Stimulated activated memory B cell treated with anti-CD40 and anti-IgM and Interleukin-4, amounts not matched to agents 10 μg/mL and 1 μg/mL and 100 μg/mL, for 72 hours (primary cell): ENCODE measurements around the gene OR51B6.

Experiments used
- ATAC-seq: fragments of 150-1000 bp; cut with Tn5 transposase; 2 replicates; pipeline ENCODE4 v1.10.0; 2021
- H3K27ac Mint-ChIP-seq: one replicate; pipeline ENCODE4 v1.8.0; 2022; ENCODE audit warnings: mild to moderate bottlenecking, mixed read lengths
- H3K27me3 Mint-ChIP-seq: one replicate; pipeline ENCODE4 v1.8.0; 2022; ENCODE audit warnings: mixed read lengths
- H3K36me3 Mint-ChIP-seq: one replicate; pipeline ENCODE4 v1.8.0; 2022; ENCODE audit warnings: mixed read lengths
- H3K4me1 Mint-ChIP-seq: one replicate; pipeline ENCODE4 v1.8.0; 2022; ENCODE audit warnings: mixed read lengths
- H3K4me3 Mint-ChIP-seq: one replicate; pipeline ENCODE4 v1.8.0; 2022; ENCODE audit warnings: mild to moderate bottlenecking, moderate library complexity, mixed read lengths
- H3K9me3 Mint-ChIP-seq: one replicate; pipeline ENCODE4 v1.8.0; 2022; ENCODE audit warnings: mixed read lengths

The OR51B6 gene

GRCh38 chr11:5390210-5390609, 38.9 kb downstream of the OR51B6 start:
- Mint-ChIP-seq H3K4me3 (no peak overlapping the region), H3K36me3 (no peaks in the 10 kb centered on the region), H3K27ac (no peak overlapping the region), H3K27me3 (peaks cover 10% of the 10 kb centered on the region), H3K4me1 (no peaks in the 10 kb centered on the region), H3K9me3 (no peaks in the 10 kb centered on the region)
- ATAC-seq, result no peak

GRCh38 chr11:5394091-5394490, 42.8 kb downstream of the OR51B6 start:
- no peak overlapping the region for H3K4me3 Mint-ChIP-seq
- peaks cover 10% of the 10 kb centered on the region for H3K27me3 Mint-ChIP-seq
- H3K27ac Mint-ChIP-seq, result no peak overlapping the region
- no peaks in the 10 kb centered on the region for H3K36me3 Mint-ChIP-seq
- no peak for ATAC-seq
- H3K4me1 Mint-ChIP-seq, result no peaks in the 10 kb centered on the region
- peaks cover 3% of the 10 kb centered on the region for H3K9me3 Mint-ChIP-seq

- Mint-ChIP-seq H3K4me3 (no peak overlapping the region), H3K27me3 (peaks cover 9% of the 10 kb centered on the region), H3K36me3 (no peaks in the 10 kb centered on the region), H3K4me1 (no peaks in the 10 kb centered on the region), H3K27ac (no peak overlapping the region), H3K9me3 (peaks cover 3% of the 10 kb centered on the region)
- ATAC-seq, result no peak
These were observed 47.6 kb downstream of the OR51B6 start for GRCh38 chr11:5398936-5399335.
